Upper lobe of left lung (tissue), 4 donors: ENCODE results near the gene FBXO3.

ENCODE experiments used
- CTCF ChIP-seq, 6 experiments: fragments of 450-650 bp in 4 of 6; fragments of 200-600 bp in 2 of 6; sonication (generic) in 2 of 6; IDR thresholded peaks; one replicate each; pipeline ENCODE4 v1.5.1; 2016 to 2019; ENCODE audit warnings: antibody characterized with exemption in 6 of 6
- EP300 ChIP-seq, 4 donors: sonication (generic); formaldehyde crosslinking; IDR thresholded peaks; one replicate each; pipeline ENCODE4 v1.5.1; 2017; ENCODE audit warnings: antibody characterized with exemption in 4 of 4, control low read depth in 2 of 4
- POLR2A ChIP-seq, 4 donors: fragments of 450-650 bp; IDR thresholded peaks; one replicate each; pipeline ENCODE4 v1.5.1; 2016 to 2017; ENCODE audit warnings: antibody characterized with exemption in 4 of 4, mild to moderate bottlenecking in 2 of 4
- POLR2AphosphoS5 ChIP-seq, 2 donors: sonication (generic); formaldehyde crosslinking; IDR thresholded peaks; one replicate each; pipeline ENCODE4 v1.5.1; 2017; ENCODE audit warnings: antibody characterized with exemption in 2 of 2

- TF ChIP-seq CTCF (IDR thresholded peaks at IDR 0.05) (no peak), POLR2AphosphoS5 (IDR thresholded peaks at IDR 0.05) (no peak), EP300 (IDR thresholded peaks at IDR 0.05) (no peak), POLR2A (IDR thresholded peaks at IDR 0.05) (no peak)
Observed at GRCh38 chr11:33769542-33769941, 4.8 kb downstream of the FBXO3 start.
